ENCODE measurements around the gene TMEM14A. TPM values are rescaled to one million over a fixed set of nuclear protein-coding genes. Genes with fewer than 3 reads are reported as not detected.

TMEM14A gene
- total RNA-seq, result 17.2 TPM

GRCh38 chr6:52670502-52671409 is at the start of gene TMEM14A:
TMEM14A (plus strand) TSS chr6:52671113; CDS start chr6:52677103, 5,990 bp downstream.

Small RNA genes lying within 50 kb of the gene (small RNA-seq; reads per million reads assigned to genes)
- not detected for gene AL109918.2 (ENCODE audit: low replicate concordance)

Other genes with a start within 250 kb of the TMEM14A start
- gene TRAM2, start 94.1 kb upstream of the TMEM14A start, total RNA-seq, result 18.8 TPM
- not detected for gene GSTA2, start 92.4 kb downstream of the TMEM14A start, total RNA-seq
- 1.4 TPM for gene GSTA1, start 132.7 kb downstream of the TMEM14A start, total RNA-seq
- not detected for gene GSTA5, start 169.7 kb downstream of the TMEM14A start, total RNA-seq
- not detected for gene GSTA3, start 238.6 kb downstream of the TMEM14A start, total RNA-seq